ENCODE measurements around the gene TAOK2.

DNA sequence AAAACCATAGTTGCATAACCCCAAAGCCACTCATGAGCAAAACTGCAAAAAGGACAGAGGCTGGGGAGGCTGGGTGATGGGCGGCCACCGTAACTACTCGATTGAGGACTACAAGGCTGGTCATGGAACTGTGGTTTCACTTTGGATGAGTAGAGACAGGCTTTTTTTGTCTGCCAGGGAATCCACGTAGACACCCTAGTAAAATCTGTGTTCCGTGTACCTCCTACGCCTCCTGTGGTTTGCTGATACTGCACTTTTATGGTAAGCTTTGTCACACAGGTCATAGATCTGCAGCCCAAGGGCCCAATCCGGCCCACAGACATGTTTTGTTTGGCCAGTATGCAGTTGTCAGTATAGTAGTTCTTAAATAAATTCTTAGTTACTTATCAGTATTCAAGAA, 59.6 kb downstream of the TAOK2 start:
- TF ChIP-seq NFE2 (CRISPR knock-in tag; IDR thresholded peaks at IDR 0.05) (no peak), ZNF746 (CRISPR knock-in tag; IDR thresholded peaks at IDR 0.05) (no peak), ZNF260 (CRISPR knock-in tag; IDR thresholded peaks at IDR 0.05; ENCODE audit: borderline replicate concordance, low read depth) (no peak), ZNF564 (CRISPR knock-in tag; IDR thresholded peaks at IDR 0.05) (no peak), RAD21 (CRISPR knock-in tag; IDR thresholded peaks at IDR 0.05) (no peak), CHD2 (IDR thresholded peaks at IDR 0.05; ENCODE audit: low read depth, low read length) (no peak), NR2F1 (CRISPR knock-in tag; IDR thresholded peaks at IDR 0.05) (no peak)
- TF ChIP-seq, protein P1, sequence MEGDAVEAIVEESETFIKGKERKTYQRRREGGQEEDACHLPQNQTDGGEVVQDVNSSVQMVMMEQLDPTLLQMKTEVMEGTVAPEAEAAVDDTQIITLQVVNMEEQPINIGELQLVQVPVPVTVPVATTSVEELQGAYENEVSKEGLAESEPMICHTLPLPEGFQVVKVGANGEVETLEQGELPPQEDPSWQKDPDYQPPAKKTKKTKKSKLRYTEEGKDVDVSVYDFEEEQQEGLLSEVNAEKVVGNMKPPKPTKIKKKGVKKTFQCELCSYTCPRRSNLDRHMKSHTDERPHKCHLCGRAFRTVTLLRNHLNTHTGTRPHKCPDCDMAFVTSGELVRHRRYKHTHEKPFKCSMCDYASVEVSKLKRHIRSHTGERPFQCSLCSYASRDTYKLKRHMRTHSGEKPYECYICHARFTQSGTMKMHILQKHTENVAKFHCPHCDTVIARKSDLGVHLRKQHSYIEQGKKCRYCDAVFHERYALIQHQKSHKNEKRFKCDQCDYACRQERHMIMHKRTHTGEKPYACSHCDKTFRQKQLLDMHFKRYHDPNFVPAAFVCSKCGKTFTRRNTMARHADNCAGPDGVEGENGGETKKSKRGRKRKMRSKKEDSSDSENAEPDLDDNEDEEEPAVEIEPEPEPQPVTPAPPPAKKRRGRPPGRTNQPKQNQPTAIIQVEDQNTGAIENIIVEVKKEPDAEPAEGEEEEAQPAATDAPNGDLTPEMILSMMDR (CRISPR knock-in tag; IDR thresholded peaks at IDR 0.05), result no peak

Data from HepG2 (cell line).